Left lobe of liver (tissue), 2 donors: Measurements from ENCODE around the gene RPP25. TPM values are rescaled to one million over a fixed set of nuclear protein-coding genes. Genes with fewer than 3 reads are reported as not detected.
A peak's percentile ranks its signal among the peaks of the same experiment; 100 is the strongest.
"Not testable (repeated sequence)": the region's sequence is repeated elsewhere in the genome, so short reads cannot be mapped to it uniquely, and the experiment has no call there.

Experiments
- ATAC-seq: fragments of 200-7000 bp; cut with Tn5 transposase; one replicate; pipeline ENCODE4 v1.9.1; 2020; ENCODE audit warnings: mild to moderate bottlenecking, moderate library complexity
- DNase-seq: peaks from one replicate; pipeline ENCODE4 v3.0.0-alpha.2; 2020; ENCODE audit warnings: low spot score
- total RNA-seq: library from RNA; stranded (reverse); gene quantifications from one replicate; pipeline ENCODE4 v1.2.1, GENCODE V29; 2021
- donor health status: DM: no; HTN: no; CAD: no; lungs with moderate emphysema.
- donor health status: DM: no; HTN: yes; CAD: no.

Gene RPP25
- total RNA-seq, 1 donor from 2014 or later, result 2.1 TPM

DNA sequence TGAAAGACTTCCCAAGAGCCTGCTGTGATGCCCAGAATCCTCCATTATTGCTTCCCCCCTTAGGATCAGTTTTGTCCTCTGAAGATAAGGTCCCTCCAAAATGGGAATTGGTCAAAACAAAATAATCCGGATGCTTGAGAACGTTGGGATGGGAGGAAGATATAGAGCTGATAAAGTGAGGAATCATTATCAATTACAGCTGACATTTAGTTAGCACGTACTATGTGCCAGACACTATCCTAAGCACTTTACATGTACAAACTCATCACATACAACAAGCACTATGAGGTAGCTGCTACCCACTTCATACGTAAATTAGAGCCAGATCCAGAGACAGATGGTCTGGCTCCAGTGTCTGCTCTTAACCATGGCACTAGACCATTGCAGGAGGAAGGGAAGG lies 6.6 kb upstream of the RPP25 start:
- DNase-seq (no peak), ATAC-seq (no peak)

GRCh38 chr15:74962671-74963070 lies 6.1 kb upstream of the RPP25 start:
- DNase-seq (no peak), ATAC-seq (no peak)

- ATAC-seq, result no peak
- no peak for DNase-seq
Observed at GRCh38 chr15:74962219-74962618, 5.6 kb upstream of the RPP25 start.

GRCh38 chr15:74961616-74962015 lies 5.0 kb upstream of the RPP25 start:
- no peak for ATAC-seq
- no peak for DNase-seq

GRCh38 chr15:74960995-74961588 lies 4.5 kb upstream of the RPP25 start:
- no peak for DNase-seq
- no peak for ATAC-seq

DNA sequence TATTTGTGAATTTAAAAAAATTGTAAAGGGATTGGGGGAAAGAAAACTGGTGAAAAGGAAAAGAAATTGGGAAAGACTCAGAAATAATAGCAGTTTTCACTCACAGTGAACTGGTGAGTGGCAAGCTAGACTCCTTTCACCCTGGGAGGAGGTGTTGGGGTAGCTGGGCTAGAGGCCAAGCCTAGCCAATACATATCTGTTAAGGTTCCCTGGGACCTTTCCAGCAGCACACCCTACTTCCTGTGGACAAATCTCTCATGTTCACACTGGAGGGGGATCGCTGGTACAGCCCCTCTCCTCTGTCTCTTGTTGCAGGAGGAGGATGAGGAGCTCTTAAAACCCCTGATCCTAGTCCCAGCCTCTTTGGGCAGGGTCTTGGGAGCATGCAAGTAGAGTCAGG lies 3.7 kb upstream of the RPP25 start:
- DNase-seq (no peak), ATAC-seq (no peak)

DNA sequence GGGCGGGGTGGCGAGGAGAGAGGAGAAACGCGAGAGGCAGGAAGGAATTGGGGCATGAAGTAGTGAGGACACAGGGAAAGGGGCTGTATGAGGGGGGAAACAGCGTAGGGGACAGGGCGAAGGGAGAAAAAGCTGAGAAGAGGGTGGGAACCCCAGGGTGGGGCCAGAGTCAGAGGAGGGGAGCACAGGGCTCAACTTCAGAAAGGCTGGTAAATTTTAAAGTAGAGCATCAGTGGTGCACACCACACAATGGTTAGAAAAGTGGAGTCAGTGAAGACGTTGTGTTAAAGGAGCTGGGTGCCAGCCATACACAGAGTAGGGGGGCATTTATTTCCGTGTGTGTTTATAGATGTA lies 3.0 kb upstream of the RPP25 start:
- DNase-seq (no peak), ATAC-seq (no peak)

- no peak for ATAC-seq
- DNase-seq, result no peak
Observed at GRCh38 chr15:74958908-74959585, 2.5 kb upstream of the RPP25 start.

- peak; percentile 49 for DNase-seq
- peak; percentile 22 for ATAC-seq
Observed at GRCh38 chr15:74958320-74958907, 1.8 kb upstream of the RPP25 start.

GRCh38 chr15:74957476-74958035 lies 984 bp upstream of the RPP25 start:
- DNase-seq, result no peak
- ATAC-seq, result no peak

GRCh38 chr15:74955796-74956647 lies 550 bp downstream of the RPP25 start:
- ATAC-seq, result peak; percentile 69
- DNase-seq, result peak; percentile 77

- ATAC-seq, result no peak
- no peak for DNase-seq
Observed at GRCh38 chr15:74955017-74955416, 1.6 kb downstream of the RPP25 start.

- no peak for DNase-seq
- ATAC-seq, result no peak
Observed at GRCh38 chr15:74954515-74954914, 2.1 kb downstream of the RPP25 start.

- ATAC-seq (no peak), DNase-seq (no peak)
Observed at GRCh38 chr15:74951006-74951405, 5.6 kb downstream of the RPP25 start.

- ATAC-seq, result peak; percentile 97
- DNase-seq, result peak; percentile 73
Observed at GRCh38 chr15:74950078-74950908, 6.3 kb downstream of the RPP25 start.

GRCh38 chr15:74937590-74938371 lies 18.8 kb downstream of the RPP25 start, which contains the start of gene COX5A:
Gene COX5A (minus strand): TSS chr15:74938073. CDS start chr15:74938014, 59 bp downstream.
- DNase-seq (peak; percentile 96), ATAC-seq (peak; percentile 95)

DNA sequence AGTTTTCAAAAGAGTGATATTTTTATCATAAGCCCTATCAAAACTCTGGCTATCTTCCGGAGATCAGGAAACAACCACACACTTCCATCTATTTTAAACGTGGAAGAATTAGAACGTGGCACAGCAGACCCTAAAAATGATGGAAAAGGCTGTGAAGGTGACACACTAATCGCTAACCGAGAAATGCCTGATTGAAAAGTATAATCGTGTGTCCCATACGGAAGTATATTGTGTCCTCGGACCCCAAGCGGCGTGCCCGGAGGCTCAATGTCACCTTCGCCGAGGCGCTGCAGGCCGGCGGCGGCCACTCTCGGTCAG lies 19.3 kb downstream of the RPP25 start:
- ATAC-seq (no peak), DNase-seq (no peak)

- DNase-seq, ATAC-seq: not testable (repeated sequence)
Observed at GRCh38 chr15:74935193-74935592, 21.4 kb downstream of the RPP25 start.

GRCh38 chr15:74933573-74933972 lies 23.0 kb downstream of the RPP25 start:
- no peak for DNase-seq
- ATAC-seq, result no peak

GRCh38 chr15:74928771-74929198 lies 27.8 kb downstream of the RPP25 start:
- no peak for DNase-seq
- peak; percentile 42 for ATAC-seq
